HG03575 (cell line): ENCODE results near the gene ENTREP3.

Source experiments
- ATAC-seq: cut with Tn5 transposase; IDR thresholded peaks from one replicate; pipeline ENCODE4 v1.9.1; 2021; ENCODE audit not compliant: unreplicated experiment, insufficient number of reproducible peaks, low FRiP score; ENCODE audit errors: extremely low read depth

ENTREP3 gene

GRCh38 chr1:155282488-155283091 is 27.3 kb upstream of the ENTREP3 start:
- no peak for ATAC-seq

GRCh38 chr1:155279268-155279667 is 24.0 kb upstream of the ENTREP3 start:
- no peak for ATAC-seq

- no peak for ATAC-seq
Measured at GRCh38 chr1:155278689-155279160, 23.4 kb upstream of the ENTREP3 start.

- ATAC-seq: no peak
Measured at GRCh38 chr1:155277902-155278688, 22.8 kb upstream of the ENTREP3 start.

- no peak for ATAC-seq
Measured at GRCh38 chr1:155277070-155277901, 22.0 kb upstream of the ENTREP3 start, which contains the start of gene HCN3. Gene HCN3, plus strand, starts transcription at chr1:155277463. Its CDS starts 128 bp downstream, at chr1:155277591.

GRCh38 chr1:155273343-155274245 is 18.3 kb upstream of the ENTREP3 start, which contains the start of gene CLK2:
Gene CLK2, minus strand, starts transcription at chr1:155273504. Its CDS starts 2,527 bp downstream, at chr1:155270977.
- ATAC-seq: no peak

- ATAC-seq: no peak
Measured at GRCh38 chr1:155272466-155273342, 17.4 kb upstream of the ENTREP3 start.

- no peak for ATAC-seq
Measured at GRCh38 chr1:155269381-155269780, 14.1 kb upstream of the ENTREP3 start.

GRCh38 chr1:155268630-155269029 is 13.3 kb upstream of the ENTREP3 start:
- no peak for ATAC-seq

GRCh38 chr1:155267373-155267772 is 12.1 kb upstream of the ENTREP3 start:
- ATAC-seq: no peak

- no peak for ATAC-seq
Measured at GRCh38 chr1:155266553-155266952, 11.3 kb upstream of the ENTREP3 start.

- no peak for ATAC-seq
Measured at GRCh38 chr1:155263067-155263466, 7.8 kb upstream of the ENTREP3 start.

- ATAC-seq: peak; percentile 52
Measured at GRCh38 chr1:155261852-155262673, 6.8 kb upstream of the ENTREP3 start, which contains the start of gene SCAMP3. Gene SCAMP3, minus strand, starts transcription at chr1:155262360. Its CDS starts 209 bp downstream, at chr1:155262151.

- no peak for ATAC-seq
Measured at GRCh38 chr1:155261493-155261851, 6.2 kb upstream of the ENTREP3 start.

GRCh38 chr1:155260276-155260675 is 5.0 kb upstream of the ENTREP3 start:
- ATAC-seq: no peak

- no peak for ATAC-seq
Measured at GRCh38 chr1:155256058-155256852, 972 bp upstream of the ENTREP3 start.
